ENCODE measurements around the gene SPATA12. TPM values are rescaled to one million over a fixed set of nuclear protein-coding genes. Genes with fewer than 3 reads are reported as not detected.
"Not testable (repeated sequence)": the region's sequence is repeated elsewhere in the genome, so short reads cannot be mapped to it uniquely, and the experiment has no call there.

Gene SPATA12
- total RNA-seq, 1 donor from 2014 or later: not detected

GRCh38 chr3:57078635-57079473 is 18.4 kb downstream of the SPATA12 start:
- DNase-seq (ENCODE audit: low spot score): peak; percentile 76

GRCh38 chr3:57079474-57079831 is 19.0 kb downstream of the SPATA12 start:
- DNase-seq (ENCODE audit: low spot score): no peak
- intact Hi-C loops (cut with DNase I): loop anchor here (5.0 to 10.0 kb wide), 2 partner anchors 82 to 375 kb away; no protein-coding TSS in a partner anchor

More at GRCh38 chr3:57078635-57079473, 18.4 kb downstream of the SPATA12 start:
- intact Hi-C loops (cut with DNase I): loop anchor here (5.0 to 10.0 kb wide), 2 partner anchors 82 to 374 kb away; no protein-coding TSS in a partner anchor

GRCh38 chr3:57080171-57080570 is 19.7 kb downstream of the SPATA12 start:
- intact Hi-C loops (cut with DNase I): no loop called here
- DNase-seq (ENCODE audit: low spot score): no peak

- intact Hi-C loops (cut with DNase I): no loop called here
- DNase-seq (ENCODE audit: low spot score): no peak
These were observed 20.7 kb downstream of the SPATA12 start for GRCh38 chr3:57081173-57081572.

GRCh38 chr3:57082481-57082880 is 22.0 kb downstream of the SPATA12 start:
- intact Hi-C loops (cut with DNase I): no loop called here

GRCh38 chr3:57083266-57083995 is 23.0 kb downstream of the SPATA12 start:
- intact Hi-C loops (cut with DNase I); DNase-seq (ENCODE audit: low spot score): not testable (repeated sequence)

More at GRCh38 chr3:57082481-57082880, 22.0 kb downstream of the SPATA12 start:
- DNase-seq (ENCODE audit: low spot score): no peak

- DNase-seq (ENCODE audit: low spot score): no peak
- intact Hi-C loops (cut with DNase I): no loop called here
These were observed 24.7 kb downstream of the SPATA12 start for GRCh38 chr3:57085211-57085610.

GRCh38 chr3:57086201-57086600 is 25.7 kb downstream of the SPATA12 start:
- intact Hi-C loops (cut with DNase I): no loop called here
- no peak for DNase-seq (ENCODE audit: low spot score)

GRCh38 chr3:57087361-57088092 is 27.1 kb downstream of the SPATA12 start:
- DNase-seq (ENCODE audit: low spot score): no peak
- intact Hi-C loops (cut with DNase I): no loop called here

- DNase-seq (ENCODE audit: low spot score): no peak
- intact Hi-C loops (cut with DNase I): no loop called here
These were observed 28.0 kb downstream of the SPATA12 start for GRCh38 chr3:57088503-57088902.

- DNase-seq (ENCODE audit: low spot score): no peak
- intact Hi-C loops (cut with DNase I): no loop called here
These were observed 28.6 kb downstream of the SPATA12 start for GRCh38 chr3:57089043-57089442.

GRCh38 chr3:57091521-57092273 is 31.2 kb downstream of the SPATA12 start:
- DNase-seq (ENCODE audit: low spot score): no peak
- intact Hi-C loops (cut with DNase I): no loop called here

GRCh38 chr3:57093489-57093888 is 33.0 kb downstream of the SPATA12 start:
- no peak for DNase-seq (ENCODE audit: low spot score)
- intact Hi-C loops (cut with DNase I): no loop called here

GRCh38 chr3:57093971-57094535 is 33.6 kb downstream of the SPATA12 start:
- DNase-seq (ENCODE audit: low spot score): no peak
- intact Hi-C loops (cut with DNase I): no loop called here

- intact Hi-C loops (cut with DNase I): no loop called here
- no peak for DNase-seq (ENCODE audit: low spot score)
These were observed 34.1 kb downstream of the SPATA12 start for GRCh38 chr3:57094575-57094974.

GRCh38 chr3:57095363-57095762 is 34.9 kb downstream of the SPATA12 start:
- DNase-seq (ENCODE audit: low spot score): no peak
- intact Hi-C loops (cut with DNase I): loop anchor here (5.0 kb wide), 2 partner anchors 98 to 132 kb away; partner anchors contain the start of gene APPL1

GRCh38 chr3:57097536-57097935 is 37.1 kb downstream of the SPATA12 start:
- intact Hi-C loops (cut with DNase I): loop anchor here (5.0 kb wide), 2 partner anchors 100 to 130 kb away; partner anchors contain the start of gene APPL1

GRCh38 chr3:57098418-57099310 is 38.2 kb downstream of the SPATA12 start:
- intact Hi-C loops (cut with DNase I): loop anchor here (5.0 kb wide), 2 partner anchors 101 to 129 kb away; partner anchors contain the start of gene APPL1

More at GRCh38 chr3:57097536-57097935, 37.1 kb downstream of the SPATA12 start:
- DNase-seq (ENCODE audit: low spot score): no peak

More at GRCh38 chr3:57098418-57099310, 38.2 kb downstream of the SPATA12 start:
- DNase-seq (ENCODE audit: low spot score): no peak
